WTC11 (cell line): ENCODE measurements around the gene GRAMD2B.
"Not testable (repeated sequence)": the region's sequence is repeated elsewhere in the genome, so short reads cannot be mapped to it uniquely, and the experiment has no call there.

ENCODE experiments used
- CTCF ChIP-seq: fragments of 200-600 bp; IDR thresholded peaks from 2 replicates; pipeline ENCODE4 v1.8.0; 2022; ENCODE audit warnings: antibody characterized with exemption
- SMAD3 ChIP-seq: sonication (generic); formaldehyde crosslinking; IDR thresholded peaks from 2 replicates; pipeline ENCODE4 v1.8.0; 2022; ENCODE audit warnings: missing genetic modification reagents, mild to moderate bottlenecking, borderline replicate concordance
- TF ChIP-seq, protein P1 (sequence below): sonication (generic); formaldehyde crosslinking; IDR thresholded peaks from 2 replicates; pipeline ENCODE4 v1.8.1; 2022; ENCODE audit warnings: mild to moderate bottlenecking, missing genetic modification reagents, moderate library complexity, borderline replicate concordance

DNA sequence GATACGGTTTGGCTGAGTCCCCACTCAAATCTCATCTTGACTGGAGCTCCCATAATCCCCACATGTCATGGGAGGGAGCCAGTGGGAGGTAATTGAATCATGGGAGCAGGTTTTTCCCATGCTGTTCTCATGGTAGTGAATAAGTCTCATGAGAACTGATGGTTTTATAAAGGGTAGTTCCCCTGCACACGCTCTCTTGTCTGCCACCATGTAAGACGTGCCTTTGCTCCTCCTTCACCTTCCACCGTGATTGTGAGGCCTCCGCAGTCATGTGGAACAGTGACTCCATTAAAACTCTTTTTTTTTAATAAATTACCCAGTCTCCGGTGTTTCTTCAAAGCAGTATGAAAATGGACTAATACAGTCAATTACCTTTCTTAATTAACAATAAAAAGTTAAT lies 16.5 kb downstream of the GRAMD2B start:
- TF ChIP-seq, protein P1, sequence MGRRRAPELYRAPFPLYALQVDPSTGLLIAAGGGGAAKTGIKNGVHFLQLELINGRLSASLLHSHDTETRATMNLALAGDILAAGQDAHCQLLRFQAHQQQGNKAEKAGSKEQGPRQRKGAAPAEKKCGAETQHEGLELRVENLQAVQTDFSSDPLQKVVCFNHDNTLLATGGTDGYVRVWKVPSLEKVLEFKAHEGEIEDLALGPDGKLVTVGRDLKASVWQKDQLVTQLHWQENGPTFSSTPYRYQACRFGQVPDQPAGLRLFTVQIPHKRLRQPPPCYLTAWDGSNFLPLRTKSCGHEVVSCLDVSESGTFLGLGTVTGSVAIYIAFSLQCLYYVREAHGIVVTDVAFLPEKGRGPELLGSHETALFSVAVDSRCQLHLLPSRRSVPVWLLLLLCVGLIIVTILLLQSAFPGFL = not testable (repeated sequence)
- TF ChIP-seq CTCF; SMAD3 (CRISPR knock-in tag): not testable (repeated sequence)
